Thyroid gland (tissue), 4 donors: ENCODE measurements around the gene COL5A3. TPM values are rescaled to one million over a fixed set of nuclear protein-coding genes. Genes with fewer than 3 reads are reported as not detected.

ENCODE experiments used
- DNase-seq, 2 donors: peaks; one replicate each; pipeline ENCODE4 v3.0.0-alpha.2; 2019
- H3K27ac ChIP-seq, 3 donors: fragments of 200-600 bp; sonication (generic); 1 replicate in 2 of 3; 2 replicates in 1 of 3; pipeline ENCODE4 v1.5.1; 2016 to 2019; ENCODE audit warnings: mild to moderate bottlenecking in 1 of 3, moderate library complexity in 1 of 3
- H3K27me3 ChIP-seq: fragments of 200-600 bp; sonication (generic); one replicate; pipeline ENCODE4 v1.5.1; 2019
- H3K36me3 ChIP-seq, 2 donors: fragments of 200-600 bp; sonication (generic); one replicate each; pipeline ENCODE4 v1.5.1; 2016 to 2019
- H3K4me1 ChIP-seq, 2 donors: fragments of 200-600 bp; sonication (generic); one replicate each; pipeline ENCODE4 v1.5.1; 2017 to 2019
- H3K4me3 ChIP-seq, 3 donors: fragments of 200-600 bp; sonication (generic); replicated peaks in 1 of 3; 1 replicate in 2 of 3; 2 replicates in 1 of 3; pipeline ENCODE4 v1.5.1; 2016; ENCODE audit warnings: mild to moderate bottlenecking in 1 of 3
- H3K9me3 ChIP-seq: fragments of 200-600 bp; sonication (generic); one replicate; pipeline ENCODE4 v1.5.1; 2017
- POLR2A ChIP-seq, 2 donors: fragments of 450-650 bp; IDR thresholded peaks; one replicate each; pipeline ENCODE4 v1.6.1; 2017; ENCODE audit warnings: antibody characterized with exemption in 2 of 2, mild to moderate bottlenecking in 2 of 2, moderate library complexity in 1 of 2
- WGBS, 2 donors: methylation state at CpG; one replicate each; pipeline ENCODE4 v1.1.5; 2017; 5-methylcytosine and 5-hydroxymethylcytosine counted together
- intact Hi-C: fragments of 100-400 bp; cut with DNase I; formaldehyde crosslinking; loops from one replicate; pipeline ENCODE4 v1.15.1; 2023
- total RNA-seq, 4 donors: library from RNA; depleted of rRNA; stranded (reverse); fragments of >200 nt; gene quantifications; one replicate each; pipeline ENCODE4 v1.2.3, GENCODE V29; 2016
- TF ChIP-seq, protein P1 (sequence below), 6 experiments: fragments of 200-600 bp in 3 of 6; fragments of 450-650 bp in 3 of 6; sonication (generic) in 3 of 6; IDR thresholded peaks; one replicate each; pipeline ENCODE4 v1.5.1; 2016 to 2019; ENCODE audit warnings: antibody characterized with exemption in 6 of 6, mild to moderate bottlenecking in 2 of 6, inconsistent platforms in 1 of 6, moderate library complexity in 1 of 6

Gene COL5A3
- total RNA-seq, 4 donors from 2014 or later = 2.0 to 10.1 (median 5.3) TPM

DNA sequence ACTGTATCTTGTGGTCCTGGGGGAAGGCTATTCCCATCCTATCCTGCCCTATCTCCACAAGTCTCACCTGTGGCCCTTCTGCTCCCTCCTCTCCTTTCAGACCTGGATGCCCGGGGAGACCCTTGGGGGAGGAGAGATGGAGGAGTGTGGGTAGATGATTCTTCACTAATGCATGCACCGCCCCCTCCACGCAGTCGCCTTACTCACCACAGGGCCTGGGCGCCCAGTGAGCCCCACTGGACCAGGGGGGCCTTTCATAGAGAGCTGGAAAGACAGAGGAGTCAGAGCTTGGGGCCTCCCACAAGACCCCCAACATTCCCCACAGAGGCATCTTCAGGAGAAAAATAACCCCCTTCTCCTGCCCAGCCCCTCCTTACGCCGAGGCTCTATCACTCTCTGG lies 14.3 kb downstream of the COL5A3 start:
- no peaks in the 10 kb centered on the region for H3K4me1 ChIP-seq
- H3K36me3 ChIP-seq = no peaks in the 10 kb centered on the region
- no peak for TF ChIP-seq POLR2A (IDR thresholded peaks at IDR 0.05)
- TF ChIP-seq, protein P1, sequence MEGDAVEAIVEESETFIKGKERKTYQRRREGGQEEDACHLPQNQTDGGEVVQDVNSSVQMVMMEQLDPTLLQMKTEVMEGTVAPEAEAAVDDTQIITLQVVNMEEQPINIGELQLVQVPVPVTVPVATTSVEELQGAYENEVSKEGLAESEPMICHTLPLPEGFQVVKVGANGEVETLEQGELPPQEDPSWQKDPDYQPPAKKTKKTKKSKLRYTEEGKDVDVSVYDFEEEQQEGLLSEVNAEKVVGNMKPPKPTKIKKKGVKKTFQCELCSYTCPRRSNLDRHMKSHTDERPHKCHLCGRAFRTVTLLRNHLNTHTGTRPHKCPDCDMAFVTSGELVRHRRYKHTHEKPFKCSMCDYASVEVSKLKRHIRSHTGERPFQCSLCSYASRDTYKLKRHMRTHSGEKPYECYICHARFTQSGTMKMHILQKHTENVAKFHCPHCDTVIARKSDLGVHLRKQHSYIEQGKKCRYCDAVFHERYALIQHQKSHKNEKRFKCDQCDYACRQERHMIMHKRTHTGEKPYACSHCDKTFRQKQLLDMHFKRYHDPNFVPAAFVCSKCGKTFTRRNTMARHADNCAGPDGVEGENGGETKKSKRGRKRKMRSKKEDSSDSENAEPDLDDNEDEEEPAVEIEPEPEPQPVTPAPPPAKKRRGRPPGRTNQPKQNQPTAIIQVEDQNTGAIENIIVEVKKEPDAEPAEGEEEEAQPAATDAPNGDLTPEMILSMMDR (IDR thresholded peaks at IDR 0.05) = no peak
- no peaks in the 10 kb centered on the region for H3K27me3 ChIP-seq
- no peaks in the 10 kb centered on the region for H3K9me3 ChIP-seq
- intact Hi-C loops = no loop called here
- no peak overlapping the region for H3K27ac ChIP-seq
- whole genome bisulfite sequencing, 2 donors = 67 to 77% methylated on average over 7 of the region's 7 CpGs
- no peak overlapping the region for H3K4me3 ChIP-seq
- no peak for DNase-seq

DNA sequence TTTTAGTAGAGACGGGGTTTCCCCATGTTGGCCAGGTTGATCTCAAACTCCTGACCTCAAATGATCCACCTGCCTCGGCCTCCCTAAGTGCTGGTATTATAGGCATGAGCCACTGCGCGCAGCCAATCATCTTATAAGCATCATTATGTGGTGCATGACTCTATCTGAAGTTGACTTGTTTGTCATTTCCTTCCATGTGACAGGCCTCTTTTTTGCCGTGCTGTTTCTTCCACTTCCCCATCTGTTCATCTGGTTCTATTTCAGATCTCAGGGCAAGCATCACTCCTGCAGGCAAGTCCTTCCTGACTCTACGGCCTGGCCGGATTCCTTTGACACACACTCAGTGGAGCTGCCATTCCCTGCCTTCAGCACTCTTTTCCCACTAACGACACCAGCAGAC lies 15.2 kb downstream of the COL5A3 start:
- TF ChIP-seq, protein P1 (IDR thresholded peaks at IDR 0.05) = no peak
- no peak for TF ChIP-seq POLR2A (IDR thresholded peaks at IDR 0.05)
- H3K9me3 ChIP-seq = no peaks in the 10 kb centered on the region
- no peak for DNase-seq
- no peak overlapping the region for H3K4me3 ChIP-seq
- no peak overlapping the region for H3K27ac ChIP-seq
- H3K4me1 ChIP-seq = no peaks in the 10 kb centered on the region
- intact Hi-C loops = no loop called here
- no peaks in the 10 kb centered on the region for H3K27me3 ChIP-seq
- WGBS, 2 donors = 66 to 71% methylated on average over 8 of the region's 8 CpGs
- H3K36me3 ChIP-seq = no peaks in the 10 kb centered on the region

DNA sequence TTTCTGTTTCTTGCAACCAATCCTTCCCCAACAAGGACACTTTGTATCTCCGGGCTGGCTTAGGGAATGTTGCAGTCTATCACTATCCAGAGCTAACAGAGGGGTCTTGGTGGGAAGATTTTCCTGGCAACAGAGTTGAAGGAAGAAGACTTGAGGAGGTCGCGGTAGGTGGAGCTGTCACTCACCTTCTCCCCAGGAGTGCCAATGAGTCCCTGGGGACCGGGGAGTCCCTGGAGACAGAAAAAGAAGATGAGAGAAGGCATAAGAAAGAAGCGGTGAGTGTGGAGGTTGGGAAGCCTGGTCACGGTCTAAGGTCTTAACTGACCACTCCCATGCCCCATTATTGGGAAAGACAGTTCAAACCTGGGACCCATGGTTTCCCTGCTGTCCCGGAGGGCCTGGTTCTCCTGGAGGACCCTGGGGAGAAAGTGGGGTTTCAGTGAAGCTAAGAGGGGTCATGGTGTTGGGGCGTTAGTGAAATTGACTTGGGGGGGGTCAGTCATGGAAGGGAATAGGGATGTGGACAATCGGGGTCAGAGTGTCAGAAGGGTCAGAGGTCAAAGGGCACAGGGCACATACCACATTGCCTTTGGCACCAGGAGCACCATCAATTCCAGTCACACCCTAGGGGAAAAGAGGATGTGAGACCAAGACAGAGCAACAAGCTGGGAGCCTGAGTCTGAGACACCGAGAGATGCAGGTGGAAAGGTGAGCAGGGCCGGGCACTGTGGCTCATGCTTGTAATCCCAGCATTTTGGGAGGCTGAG lies 18.7 kb downstream of the COL5A3 start:
- Histone ChIP-seq H3K36me3 (no peaks in the 10 kb centered on the region), H3K4me3 (no peak overlapping the region), H3K4me1 (no peaks in the 10 kb centered on the region), H3K9me3 (no peaks in the 10 kb centered on the region), H3K27me3 (no peaks in the 10 kb centered on the region), H3K27ac (no peak overlapping the region)
- no peak for DNase-seq
- intact Hi-C loops = no loop called here
- 66 to 71% methylated on average over 11 of the region's 11 CpGs for WGBS, 2 donors
- no peak for TF ChIP-seq POLR2A (IDR thresholded peaks at IDR 0.05)
- TF ChIP-seq, protein P1 (IDR thresholded peaks at IDR 0.05) = no peak

DNA sequence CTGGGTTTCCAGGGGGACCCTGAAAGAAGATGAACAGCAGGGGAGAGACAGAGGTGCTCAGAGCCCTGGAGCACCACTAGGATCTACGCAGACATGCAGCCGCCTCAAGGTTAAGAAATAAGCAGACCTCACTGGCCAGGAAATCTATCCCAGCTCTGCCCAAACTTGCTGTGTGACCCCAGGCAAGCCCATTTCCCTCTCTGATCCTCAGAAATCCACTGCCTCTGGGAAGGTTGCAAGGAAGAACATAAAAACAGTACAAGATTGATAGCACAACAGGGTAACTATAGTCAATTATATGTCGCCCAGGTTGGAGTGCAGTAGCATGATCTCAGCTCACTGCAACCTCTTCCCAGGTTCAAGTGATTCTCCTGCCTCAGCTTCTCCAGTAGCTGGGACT lies 20.8 kb downstream of the COL5A3 start:
- H3K27me3 ChIP-seq = no peaks in the 10 kb centered on the region
- DNase-seq = no peak
- H3K4me1 ChIP-seq = no peaks in the 10 kb centered on the region
- no peak overlapping the region for H3K4me3 ChIP-seq
- no peak overlapping the region for H3K27ac ChIP-seq
- WGBS, 2 donors = 87 to 92% methylated on average over 3 of the region's 3 CpGs
- TF ChIP-seq, protein P1 (IDR thresholded peaks at IDR 0.05) = no peak
- TF ChIP-seq POLR2A (IDR thresholded peaks at IDR 0.05) = no peak
- no peaks in the 10 kb centered on the region for H3K36me3 ChIP-seq
- H3K9me3 ChIP-seq = no peaks in the 10 kb centered on the region
- intact Hi-C loops = no loop called here

DNA sequence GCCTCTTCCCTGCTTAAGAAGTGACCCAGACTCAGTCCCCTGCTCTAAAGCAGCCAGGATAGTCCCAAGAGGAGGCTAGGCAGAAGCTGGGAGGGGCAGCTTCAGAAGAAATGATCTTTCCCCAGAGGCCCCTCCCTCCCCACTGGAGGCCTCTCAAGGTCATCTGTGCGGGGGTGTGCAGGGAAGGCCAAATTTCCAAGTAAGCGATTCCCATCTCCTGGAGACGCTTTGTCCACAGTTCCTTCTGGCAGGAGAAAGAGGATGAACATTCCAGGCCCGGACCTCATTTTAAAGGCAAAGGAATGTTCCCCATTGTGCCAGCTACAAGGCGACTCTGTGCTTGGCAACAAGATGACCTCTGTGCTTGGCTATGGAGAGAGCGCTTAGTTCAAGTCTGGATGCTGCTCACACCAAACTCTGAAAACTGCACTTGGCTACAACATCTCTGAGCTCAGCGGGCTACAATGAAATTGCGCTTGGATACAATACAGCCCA lies 23.5 kb downstream of the COL5A3 start:
- Histone ChIP-seq H3K4me3 (no peak overlapping the region), H3K9me3 (no peaks in the 10 kb centered on the region), H3K27ac (no peak overlapping the region), H3K27me3 (no peaks in the 10 kb centered on the region), H3K4me1 (no peaks in the 10 kb centered on the region), H3K36me3 (no peaks in the 10 kb centered on the region)
- no peak for TF ChIP-seq POLR2A (IDR thresholded peaks at IDR 0.05)
- TF ChIP-seq, protein P1 (IDR thresholded peaks at IDR 0.05) = no peak
- intact Hi-C loops = no loop called here
- peak in 1 of 2 donors; percentile 11 for DNase-seq
- 41 to 56% methylated on average over 7 to 8 of the region's 8 CpGs for WGBS, 2 donors
